Lower leg skin (tissue), 3 donors: ENCODE data around the gene CDKN2B-AS1.

Experiments
- CTCF ChIP-seq, 3 donors: fragments of 450-650 bp; IDR thresholded peaks; one replicate each; pipeline ENCODE4 v1.5.1; 2016; ENCODE audit warnings: antibody characterized with exemption in 3 of 3, mild to moderate bottlenecking in 3 of 3, moderate library complexity in 2 of 3
- POLR2A ChIP-seq, 2 donors: fragments of 450-650 bp; IDR thresholded peaks; one replicate each; pipeline ENCODE4 v1.6.1; 2016 to 2017; ENCODE audit warnings: antibody characterized with exemption in 2 of 2, mild to moderate bottlenecking in 1 of 2, moderate library complexity in 1 of 2

DNA sequence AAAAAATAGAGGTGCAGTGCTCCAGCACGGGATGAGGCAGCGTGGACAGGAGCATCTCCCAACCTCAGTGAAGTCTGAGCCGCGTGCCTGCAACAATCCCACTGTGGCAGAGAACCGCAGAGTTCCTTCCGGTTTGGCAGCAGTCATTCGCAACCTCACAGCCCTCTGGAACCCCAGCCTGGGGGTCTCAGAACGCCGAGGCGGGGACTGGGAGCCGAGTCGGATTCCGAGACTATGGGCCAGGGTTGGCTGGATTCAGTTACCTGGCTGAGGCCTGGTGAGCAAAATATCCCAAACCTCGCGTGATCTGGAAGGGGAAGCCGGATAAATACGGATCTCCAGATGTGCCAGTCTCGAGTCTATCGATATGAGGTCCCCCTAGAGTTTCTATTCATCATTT lies 27.4 kb upstream of the CDKN2B-AS1 start:
- TF ChIP-seq POLR2A (IDR thresholded peaks at IDR 0.05) (no peak), CTCF (IDR thresholded peaks at IDR 0.05) (no peak)
